Lung (tissue), 12 donors: ENCODE measurements around the gene ANKMY2. TPM values are rescaled to one million over a fixed set of nuclear protein-coding genes. Genes with fewer than 3 reads are reported as not detected.

Experiments
- ATAC-seq: fragments of 200-7000 bp; cut with Tn5 transposase; one replicate; pipeline ENCODE4 v1.9.1; 2020; ENCODE audit warnings: moderate number of reproducible peaks; ENCODE audit not compliant: insufficient read depth, low FRiP score
- DNase-seq, 3 donors: peaks; one replicate each; pipeline ENCODE4 v3.0.0-alpha.2; 2013 to 2017
- H3K27ac ChIP-seq, 2 donors: one replicate each; pipeline ENCODE4 v1.5.1; 2013; ENCODE audit warnings: mild to moderate bottlenecking in 2 of 2, moderate library complexity in 2 of 2, control low read depth in 1 of 2, inconsistent platforms in 1 of 2, low read depth in 1 of 2, low read length in 1 of 2
- H3K27me3 ChIP-seq, 3 donors: one replicate each; pipeline ENCODE4 v1.5.1; 2013; ENCODE audit warnings: low read length in 2 of 3; ENCODE audit not compliant: control insufficient read depth in 3 of 3, insufficient read depth in 3 of 3
- H3K36me3 ChIP-seq, 4 donors: one replicate each; pipeline ENCODE4 v1.5.1; 2013; ENCODE audit warnings: low read length in 4 of 4, mild to moderate bottlenecking in 1 of 4, moderate library complexity in 1 of 4; ENCODE audit not compliant: control insufficient read depth in 4 of 4, insufficient read depth in 4 of 4
- H3K4me1 ChIP-seq, 5 donors: one replicate each; pipeline ENCODE4 v1.5.1; 2013; ENCODE audit warnings: low read length in 5 of 5, mild to moderate bottlenecking in 2 of 5, moderate library complexity in 1 of 5; ENCODE audit not compliant: control insufficient read depth in 5 of 5, insufficient read depth in 5 of 5
- H3K4me3 ChIP-seq: one replicate; pipeline ENCODE4 v1.5.1; 2013; ENCODE audit warnings: mild to moderate bottlenecking, control low read depth, moderate library complexity
- H3K9ac ChIP-seq, 2 donors: one replicate each; pipeline ENCODE4 v1.5.1; 2013; ENCODE audit warnings: low read length in 2 of 2, control low read depth in 1 of 2; ENCODE audit not compliant: insufficient read depth in 1 of 2
- H3K9me3 ChIP-seq, 4 donors: one replicate each; pipeline ENCODE4 v1.5.1; 2013; ENCODE audit warnings: low read length in 3 of 4, mild to moderate bottlenecking in 1 of 4, moderate library complexity in 1 of 4; ENCODE audit not compliant: control insufficient read depth in 4 of 4, insufficient read depth in 3 of 4
- WGBS, 2 donors: extraction: QIAGEN DNeasy Blood & Tissue Kit; methylation state at CpG; one replicate each; pipeline ENCODE4 v1.1.7; 2013; 5-methylcytosine and 5-hydroxymethylcytosine counted together
- polyA plus RNA-seq, 2 donors: library from polyadenylated mRNA; stranded (reverse); fragments of 200-250 nt; gene quantifications; one replicate each; pipeline ENCODE4 v1.2.1, GENCODE V29; 2013
- total RNA-seq, 2 donors: library from RNA; depleted of rRNA in 1 of 2; stranded (reverse); fragments of >200 nt in 1 of 2; gene quantifications; one replicate each; pipeline ENCODE4 v1.2.1, GENCODE V29; 2014 to 2021
- TF ChIP-seq, protein P1 (sequence below): IDR thresholded peaks from 2 replicates; pipeline ENCODE4 v1.5.1; 2012; ENCODE audit warnings: mild to moderate bottlenecking; ENCODE audit errors: control extremely low read depth, extremely low read depth
- donor health status: control.
- donor health status: control.
- donor health status: Bipolar disorder and iron deficiency.
- donor health status: healthy.
- donor health status: DM: yes; HTN: yes; CAD: no.

The ANKMY2 gene
- total and polyA plus RNA-seq, 4 donors = 4.9 to 26.2 (median 9.7) TPM

GRCh38 chr7:16594061-16594460 is 51.5 kb downstream of the ANKMY2 start:
- ATAC-seq = no peak
- H3K4me3 ChIP-seq = no peak overlapping the region
- TF ChIP-seq, protein P1, sequence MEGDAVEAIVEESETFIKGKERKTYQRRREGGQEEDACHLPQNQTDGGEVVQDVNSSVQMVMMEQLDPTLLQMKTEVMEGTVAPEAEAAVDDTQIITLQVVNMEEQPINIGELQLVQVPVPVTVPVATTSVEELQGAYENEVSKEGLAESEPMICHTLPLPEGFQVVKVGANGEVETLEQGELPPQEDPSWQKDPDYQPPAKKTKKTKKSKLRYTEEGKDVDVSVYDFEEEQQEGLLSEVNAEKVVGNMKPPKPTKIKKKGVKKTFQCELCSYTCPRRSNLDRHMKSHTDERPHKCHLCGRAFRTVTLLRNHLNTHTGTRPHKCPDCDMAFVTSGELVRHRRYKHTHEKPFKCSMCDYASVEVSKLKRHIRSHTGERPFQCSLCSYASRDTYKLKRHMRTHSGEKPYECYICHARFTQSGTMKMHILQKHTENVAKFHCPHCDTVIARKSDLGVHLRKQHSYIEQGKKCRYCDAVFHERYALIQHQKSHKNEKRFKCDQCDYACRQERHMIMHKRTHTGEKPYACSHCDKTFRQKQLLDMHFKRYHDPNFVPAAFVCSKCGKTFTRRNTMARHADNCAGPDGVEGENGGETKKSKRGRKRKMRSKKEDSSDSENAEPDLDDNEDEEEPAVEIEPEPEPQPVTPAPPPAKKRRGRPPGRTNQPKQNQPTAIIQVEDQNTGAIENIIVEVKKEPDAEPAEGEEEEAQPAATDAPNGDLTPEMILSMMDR = no peak
- H3K9ac ChIP-seq = no peak overlapping the region
- peaks cover 0 to 2% (median under 1%) of the 10 kb centered on the region in 4 donors for H3K36me3 ChIP-seq
- H3K9me3 ChIP-seq = no peaks in the 10 kb centered on the region
- no peak for DNase-seq
- no peak overlapping the region for H3K27ac ChIP-seq
- no peaks in the 10 kb centered on the region for H3K27me3 ChIP-seq
- no peaks in the 10 kb centered on the region for H3K4me1 ChIP-seq

GRCh38 chr7:16592395-16592794 is 53.2 kb downstream of the ANKMY2 start:
- Histone ChIP-seq H3K9me3 (no peaks in the 10 kb centered on the region), H3K4me3 (no peak overlapping the region), H3K4me1 (no peaks in the 10 kb centered on the region), H3K27ac (no peak overlapping the region), H3K9ac (no peak overlapping the region), H3K36me3 (no peaks in the 10 kb centered on the region), H3K27me3 (no peaks in the 10 kb centered on the region)
- WGBS, 2 donors = 79 to 93% methylated on average over 3 of the region's 3 CpGs
- TF ChIP-seq, protein P1 = no peak
- DNase-seq = no peak
- no peak for ATAC-seq

DNA sequence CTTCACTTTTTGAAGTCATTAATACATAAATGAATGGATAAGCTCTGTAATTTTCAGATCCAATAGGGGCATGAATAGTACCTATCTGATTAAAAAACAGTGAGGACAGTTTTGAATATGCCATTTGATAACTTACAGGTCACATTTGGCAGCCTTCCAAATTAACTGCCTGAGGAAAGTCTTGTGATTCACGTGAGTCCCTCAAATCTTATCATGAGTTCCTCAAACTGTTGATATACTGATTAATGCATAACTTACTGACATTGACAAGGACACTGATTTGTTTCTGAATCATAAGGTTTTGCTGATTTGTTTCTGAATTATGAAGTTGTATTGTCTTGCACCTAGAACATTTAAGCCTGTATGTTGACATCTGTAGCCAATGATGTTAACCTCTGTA is 55.1 kb downstream of the ANKMY2 start:
- TF ChIP-seq, protein P1 = no peak
- H3K27ac ChIP-seq = no peak overlapping the region
- no peak for ATAC-seq

DNA sequence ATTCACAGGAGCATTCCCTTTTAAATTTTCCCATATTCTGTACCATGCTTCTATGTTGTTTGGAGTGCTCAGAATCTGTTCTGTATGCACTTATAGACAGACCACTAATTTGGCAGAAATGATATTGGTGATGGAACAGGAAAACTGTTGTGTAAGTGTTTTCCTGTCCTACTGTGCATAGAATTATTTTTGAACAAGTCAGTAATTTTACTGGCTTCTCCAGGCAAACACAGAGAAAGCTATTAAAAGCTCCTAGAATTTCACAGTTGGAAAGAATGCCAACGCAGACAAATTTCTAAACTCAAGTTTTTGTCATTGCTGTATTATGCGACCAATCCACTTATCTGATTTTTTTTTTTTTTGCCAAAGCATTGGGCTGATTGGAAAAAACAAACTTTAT is 55.7 kb downstream of the ANKMY2 start:
- Histone ChIP-seq H3K36me3 (no peaks in the 10 kb centered on the region), H3K27ac (no peak overlapping the region), H3K9ac (no peak overlapping the region), H3K4me3 (no peak overlapping the region), H3K9me3 (peaks cover 0 to 6% (median 1%) of the 10 kb centered on the region in 4 donors), H3K4me1 (no peaks in the 10 kb centered on the region), H3K27me3 (no peaks in the 10 kb centered on the region)
- ATAC-seq (no peak), DNase-seq (no peak)
- TF ChIP-seq, protein P1 = no peak
- WGBS, 2 donors = 81 to 85% methylated on average over 2 of the region's 2 CpGs

More for the DNA sequence above, 55.1 kb downstream of the ANKMY2 start:
- no peak for DNase-seq
- Histone ChIP-seq H3K4me1 (no peaks in the 10 kb centered on the region), H3K4me3 (no peak overlapping the region), H3K9me3 (peaks cover 0 to 6% (median 0%) of the 10 kb centered on the region in 4 donors), H3K9ac (no peak overlapping the region), H3K36me3 (no peaks in the 10 kb centered on the region), H3K27me3 (no peaks in the 10 kb centered on the region)
- 12 to 25% methylated on average over 1 of the region's 1 CpG for WGBS, 2 donors
